ENCODE data around the gene HIVEP1.

GRCh38 chr6:12024216-12024615 lies 12.1 kb downstream of the HIVEP1 start:
- TF ChIP-seq CTCF (IDR thresholded peaks at IDR 0.05) (no peak), POLR2A (IDR thresholded peaks at IDR 0.05) (no peak)

Data from testis (tissue), 2 donors.